HG02678 (cell line): Measurements from ENCODE around the gene MED15.

Experiments
- ATAC-seq: cut with Tn5 transposase; IDR thresholded peaks from one replicate; pipeline ENCODE4 v1.9.1; 2021; ENCODE audit warnings: mild to moderate bottlenecking, moderate library complexity; ENCODE audit not compliant: unreplicated experiment

The MED15 gene

GRCh38 chr22:20508815-20509271, 1.4 kb downstream of the MED15 start:
- ATAC-seq, result no peak

GRCh38 chr22:20509344-20510047, 2.1 kb downstream of the MED15 start:
- ATAC-seq, result no peak

GRCh38 chr22:20510811-20511577, 3.6 kb downstream of the MED15 start:
- ATAC-seq, result no peak

- no peak for ATAC-seq
Measured at GRCh38 chr22:20511578-20512229, 4.3 kb downstream of the MED15 start.

GRCh38 chr22:20514658-20515406, 7.4 kb downstream of the MED15 start:
- no peak for ATAC-seq

GRCh38 chr22:20516399-20516798, 9.0 kb downstream of the MED15 start:
- ATAC-seq, result no peak

GRCh38 chr22:20517422-20517821, 10.0 kb downstream of the MED15 start:
- no peak for ATAC-seq

GRCh38 chr22:20517841-20518592, 10.6 kb downstream of the MED15 start:
- no peak for ATAC-seq

GRCh38 chr22:20519558-20519957, 12.1 kb downstream of the MED15 start:
- ATAC-seq, result no peak

- ATAC-seq, result no peak
Measured at GRCh38 chr22:20520093-20520511, 12.7 kb downstream of the MED15 start.

- ATAC-seq, result no peak
Measured at GRCh38 chr22:20522134-20523004, 15.0 kb downstream of the MED15 start.

GRCh38 chr22:20523086-20523983, 15.9 kb downstream of the MED15 start:
- no peak for ATAC-seq

- ATAC-seq, result no peak
Measured at GRCh38 chr22:20524004-20524481, 16.6 kb downstream of the MED15 start.

GRCh38 chr22:20525048-20525447, 17.6 kb downstream of the MED15 start:
- no peak for ATAC-seq

GRCh38 chr22:20526305-20526627, 18.9 kb downstream of the MED15 start:
- no peak for ATAC-seq

GRCh38 chr22:20526628-20527355, 19.4 kb downstream of the MED15 start:
- no peak for ATAC-seq

GRCh38 chr22:20528405-20528978, 21.1 kb downstream of the MED15 start:
- no peak for ATAC-seq
